IPS-18a (cell line): ENCODE measurements around the gene CST1.
"Not testable (repeated sequence)": the region's sequence is repeated elsewhere in the genome, so short reads cannot be mapped to it uniquely, and the experiment has no call there.

Experiments used
- H3K27ac ChIP-seq: one replicate; pipeline ENCODE4 v1.5.1; 2013; ENCODE audit warnings: low read length
- H3K27me3 ChIP-seq: one replicate; pipeline ENCODE4 v1.6.1; 2013; ENCODE audit warnings: mild to moderate bottlenecking, low read length; ENCODE audit not compliant: control insufficient read depth, insufficient read depth
- H3K36me3 ChIP-seq: one replicate; pipeline ENCODE4 v1.6.1; 2013; ENCODE audit warnings: low read depth, low read length; ENCODE audit not compliant: control insufficient read depth
- H3K4me1 ChIP-seq: one replicate; pipeline ENCODE4 v1.6.1; 2013; ENCODE audit warnings: low read depth, low read length; ENCODE audit not compliant: control insufficient read depth
- H3K4me3 ChIP-seq: one replicate; pipeline ENCODE4 v1.5.1; 2013; ENCODE audit warnings: low read length
- H3K9ac ChIP-seq: one replicate; pipeline ENCODE4 v1.6.1; 2013; ENCODE audit warnings: mild to moderate bottlenecking, low read length, moderate library complexity
- H3K9me3 ChIP-seq: one replicate; pipeline ENCODE4 v1.6.1; 2013; ENCODE audit warnings: low read depth, low read length; ENCODE audit not compliant: control insufficient read depth

CST1 gene

DNA sequence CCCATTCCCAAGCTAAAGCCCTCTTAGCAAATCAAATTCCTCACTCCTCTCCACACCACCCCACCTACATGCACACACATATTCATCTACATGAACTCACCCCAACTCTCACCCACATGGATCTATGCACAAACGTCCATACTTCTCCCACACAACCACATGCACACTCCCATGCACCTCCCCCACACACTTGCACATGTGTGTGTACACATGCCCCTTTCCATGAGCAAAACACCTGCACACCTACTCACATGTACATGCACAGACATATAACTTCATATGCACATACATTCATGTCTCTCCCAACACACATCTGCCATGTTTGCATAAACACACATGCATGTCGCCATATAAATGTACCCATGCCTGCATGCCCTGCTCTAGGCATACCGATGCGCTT lies 22.8 kb upstream of the CST1 start:
- H3K27me3 ChIP-seq = peaks cover 5% of the 10 kb centered on the region
- no peak overlapping the region for H3K9ac ChIP-seq
- no peak overlapping the region for H3K4me3 ChIP-seq
- no peaks in the 10 kb centered on the region for H3K36me3 ChIP-seq
- H3K9me3 ChIP-seq = no peaks in the 10 kb centered on the region
- H3K27ac ChIP-seq = no peak overlapping the region
- peaks cover 4% of the 10 kb centered on the region for H3K4me1 ChIP-seq

GRCh38 chr20:23773127-23773526 lies 22.4 kb upstream of the CST1 start:
- no peaks in the 10 kb centered on the region for H3K36me3 ChIP-seq
- H3K4me3 ChIP-seq = no peak overlapping the region
- H3K9me3 ChIP-seq = no peaks in the 10 kb centered on the region
- H3K9ac ChIP-seq = no peak overlapping the region
- H3K4me1 ChIP-seq = peaks cover 4% of the 10 kb centered on the region
- no peak overlapping the region for H3K27ac ChIP-seq
- peaks cover 5% of the 10 kb centered on the region for H3K27me3 ChIP-seq

DNA sequence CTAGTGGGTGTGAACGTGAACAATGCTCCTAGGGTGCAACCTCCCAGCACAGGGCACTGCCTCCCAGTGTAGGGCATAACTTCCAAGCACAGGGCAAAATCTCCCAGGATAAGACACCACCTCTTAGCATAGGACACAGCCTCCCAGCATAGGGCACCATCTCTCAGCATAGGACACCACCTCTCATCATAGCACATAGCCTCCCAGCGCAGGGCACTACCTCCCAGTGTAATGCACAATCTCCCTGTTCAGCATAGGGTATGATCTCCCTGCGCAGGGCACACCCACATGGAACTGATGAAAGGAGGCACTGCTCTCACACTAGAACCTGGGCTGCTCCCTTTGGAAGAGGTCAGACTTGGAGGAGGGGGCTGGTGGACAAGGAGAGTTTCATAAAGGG lies 21.3 kb upstream of the CST1 start:
- Histone ChIP-seq H3K36me3 (no peaks in the 10 kb centered on the region), H3K27me3 (peaks cover 5% of the 10 kb centered on the region), H3K9ac (no peak overlapping the region), H3K27ac (no peak overlapping the region), H3K4me1 (peaks cover 4% of the 10 kb centered on the region), H3K4me3 (no peak overlapping the region), H3K9me3 (no peaks in the 10 kb centered on the region)

DNA sequence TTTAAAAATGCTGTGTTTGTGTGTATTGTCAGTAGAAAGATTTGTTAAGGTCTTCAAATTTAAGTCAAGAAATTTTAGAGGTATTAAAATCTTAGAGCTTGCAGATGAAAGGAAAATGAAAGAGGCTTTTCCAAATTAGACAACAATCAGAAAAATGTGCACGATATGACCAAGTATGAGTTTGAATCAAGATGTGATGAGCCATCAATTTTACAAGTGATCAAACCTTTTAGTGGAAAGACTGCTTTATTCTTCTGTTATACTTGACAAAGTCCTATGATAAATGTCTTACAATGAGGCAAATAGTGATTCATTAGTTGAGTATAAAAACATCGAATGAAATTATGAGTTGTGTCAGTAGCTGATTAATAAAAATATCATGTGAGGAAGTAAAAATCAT lies 19.6 kb upstream of the CST1 start:
- no peaks in the 10 kb centered on the region for H3K9me3 ChIP-seq
- no peak overlapping the region for H3K9ac ChIP-seq
- no peak overlapping the region for H3K4me3 ChIP-seq
- H3K27me3 ChIP-seq = peaks cover 5% of the 10 kb centered on the region
- H3K27ac ChIP-seq = no peak overlapping the region
- H3K4me1 ChIP-seq = peaks cover 3% of the 10 kb centered on the region
- H3K36me3 ChIP-seq = no peaks in the 10 kb centered on the region

DNA sequence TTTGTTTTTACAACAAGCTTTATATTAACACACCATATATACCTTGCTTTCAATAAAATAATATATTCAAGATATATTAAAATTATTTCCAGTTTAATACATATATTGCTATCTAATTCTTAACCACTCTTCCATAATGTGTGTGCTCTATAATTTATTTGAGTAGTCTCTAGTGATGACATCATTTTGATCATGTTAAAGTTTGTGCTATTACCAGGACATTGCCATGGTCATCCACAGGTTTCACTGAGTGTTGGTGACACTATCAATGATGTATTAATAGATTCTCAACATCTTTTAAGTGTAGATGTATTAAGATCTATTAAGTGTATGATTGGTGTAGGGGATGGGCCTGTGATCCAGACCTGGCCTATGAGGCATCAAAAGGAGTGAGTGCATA lies 17.8 kb upstream of the CST1 start:
- H3K9me3 ChIP-seq, H3K36me3 ChIP-seq, H3K9ac ChIP-seq, H3K4me3 ChIP-seq, H3K27ac ChIP-seq, H3K27me3 ChIP-seq: not testable (repeated sequence)
- H3K4me1 ChIP-seq = peaks cover 22% of the 10 kb centered on the region

- no peak overlapping the region for H3K4me3 ChIP-seq
- H3K27ac ChIP-seq = no peak overlapping the region
- H3K27me3 ChIP-seq = peaks cover 8% of the 10 kb centered on the region
- no peaks in the 10 kb centered on the region for H3K36me3 ChIP-seq
- no peak overlapping the region for H3K9ac ChIP-seq
- peaks cover 22% of the 10 kb centered on the region for H3K4me1 ChIP-seq
- no peaks in the 10 kb centered on the region for H3K9me3 ChIP-seq
Observed at GRCh38 chr20:23766531-23766930, 15.8 kb upstream of the CST1 start.

- Histone ChIP-seq H3K27ac (no peak overlapping the region), H3K4me1 (peaks cover 22% of the 10 kb centered on the region), H3K4me3 (no peak overlapping the region), H3K36me3 (no peaks in the 10 kb centered on the region), H3K9ac (no peak overlapping the region), H3K9me3 (no peaks in the 10 kb centered on the region), H3K27me3 (peaks cover 9% of the 10 kb centered on the region)
Observed at GRCh38 chr20:23765578-23765977, 14.8 kb upstream of the CST1 start.

DNA sequence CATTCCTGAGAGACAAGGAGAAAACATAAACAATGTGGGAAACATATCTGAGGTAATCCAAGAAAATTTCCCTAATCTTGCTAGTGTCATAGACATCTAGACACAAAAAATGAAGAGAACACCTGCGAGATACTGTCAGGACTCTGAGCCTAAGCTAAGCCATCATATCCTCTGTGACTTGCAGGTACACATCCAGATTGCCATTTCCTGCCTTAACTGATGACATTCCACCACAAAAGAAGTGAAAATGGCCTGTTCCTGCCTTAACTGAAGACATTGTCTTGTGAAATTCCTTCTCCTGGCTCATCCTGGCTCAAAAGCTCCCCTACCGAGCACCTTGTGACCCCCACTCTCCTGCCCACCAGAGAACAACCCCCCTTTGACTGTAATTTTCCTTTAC lies 13.9 kb upstream of the CST1 start:
- not testable (repeated sequence) for H3K36me3 ChIP-seq, H3K27ac ChIP-seq, H3K9ac ChIP-seq, H3K9me3 ChIP-seq
- H3K4me3 ChIP-seq = peak overlapping the region; percentile 14
- peaks cover 22% of the 10 kb centered on the region for H3K4me1 ChIP-seq
- peaks cover 19% of the 10 kb centered on the region for H3K27me3 ChIP-seq

- Histone ChIP-seq H3K4me1 (peaks cover 22% of the 10 kb centered on the region), H3K9ac (no peak overlapping the region), H3K9me3 (no peaks in the 10 kb centered on the region), H3K27ac (no peak overlapping the region), H3K27me3 (peaks cover 32% of the 10 kb centered on the region), H3K4me3 (no peak overlapping the region), H3K36me3 (no peaks in the 10 kb centered on the region)
Observed at GRCh38 chr20:23763345-23763744, 12.6 kb upstream of the CST1 start.

GRCh38 chr20:23759306-23759940 lies 8.7 kb upstream of the CST1 start:
- Histone ChIP-seq H3K9me3 (no peaks in the 10 kb centered on the region), H3K4me1 (peaks cover 18% of the 10 kb centered on the region), H3K27me3 (peaks cover 70% of the 10 kb centered on the region), H3K27ac (no peak overlapping the region), H3K36me3 (no peaks in the 10 kb centered on the region), H3K9ac (no peak overlapping the region), H3K4me3 (no peak overlapping the region)

GRCh38 chr20:23756792-23757191 lies 6.1 kb upstream of the CST1 start:
- H3K27ac ChIP-seq, H3K36me3 ChIP-seq, H3K4me3 ChIP-seq, H3K4me1 ChIP-seq, H3K9me3 ChIP-seq, H3K9ac ChIP-seq: not testable (repeated sequence)
- H3K27me3 ChIP-seq = peaks cover 81% of the 10 kb centered on the region

- H3K27me3 ChIP-seq = peaks cover 76% of the 10 kb centered on the region
- not testable (repeated sequence) for H3K36me3 ChIP-seq, H3K9me3 ChIP-seq, H3K9ac ChIP-seq, H3K4me1 ChIP-seq, H3K4me3 ChIP-seq, H3K27ac ChIP-seq
Observed at GRCh38 chr20:23755131-23755611, 4.4 kb upstream of the CST1 start.
